Measurements from ENCODE around the gene GIMAP6.
"Not testable (repeated sequence)": the region's sequence is repeated elsewhere in the genome, so short reads cannot be mapped to it uniquely, and the experiment has no call there.

GIMAP6 gene

GRCh38 chr7:150645259-150646020 lies 13.3 kb upstream of the GIMAP6 start:
- DNase-seq (ENCODE audit: low read depth), result no peak

GRCh38 chr7:150642926-150643325 lies 10.7 kb upstream of the GIMAP6 start:
- no peak for DNase-seq (ENCODE audit: low read depth)

GRCh38 chr7:150641854-150642253 lies 9.7 kb upstream of the GIMAP6 start:
- DNase-seq (ENCODE audit: low read depth), result no peak

- DNase-seq (ENCODE audit: low read depth), result no peak
Measured at GRCh38 chr7:150633926-150634325, 1.7 kb upstream of the GIMAP6 start.

- DNase-seq (ENCODE audit: low read depth), result no peak
Measured at GRCh38 chr7:150631084-150631826, 930 bp downstream of the GIMAP6 start.

- no peak for DNase-seq (ENCODE audit: low read depth)
Measured at GRCh38 chr7:150629347-150629746, 2.8 kb downstream of the GIMAP6 start.

- DNase-seq (ENCODE audit: low read depth), result no peak
Measured at GRCh38 chr7:150627959-150628358, 4.2 kb downstream of the GIMAP6 start.

- DNase-seq (ENCODE audit: low read depth), result no peak
Measured at GRCh38 chr7:150626696-150627095, 5.5 kb downstream of the GIMAP6 start.

GRCh38 chr7:150621376-150621775 lies 10.8 kb downstream of the GIMAP6 start:
- no peak for DNase-seq (ENCODE audit: low read depth)

GRCh38 chr7:150620617-150621371 lies 11.4 kb downstream of the GIMAP6 start:
- DNase-seq (ENCODE audit: low read depth), result no peak

- DNase-seq (ENCODE audit: low read depth), result no peak
Measured at GRCh38 chr7:150620061-150620460, 12.1 kb downstream of the GIMAP6 start.

GRCh38 chr7:150615221-150615755 lies 16.9 kb downstream of the GIMAP6 start:
- DNase-seq (ENCODE audit: low read depth), result not testable (repeated sequence)

- DNase-seq (ENCODE audit: low read depth), result not testable (repeated sequence)
Measured at GRCh38 chr7:150614426-150614825, 17.8 kb downstream of the GIMAP6 start.

- DNase-seq (ENCODE audit: low read depth), result no peak
Measured at GRCh38 chr7:150613880-150614279, 18.3 kb downstream of the GIMAP6 start.

GRCh38 chr7:150612925-150613324 lies 19.3 kb downstream of the GIMAP6 start:
- no peak for DNase-seq (ENCODE audit: low read depth)

- no peak for DNase-seq (ENCODE audit: low read depth)
Measured at GRCh38 chr7:150610233-150610632, 22.0 kb downstream of the GIMAP6 start.

- DNase-seq (ENCODE audit: low read depth), result not testable (repeated sequence)
Measured at GRCh38 chr7:150603600-150603999, 28.6 kb downstream of the GIMAP6 start.

- no peak for DNase-seq (ENCODE audit: low read depth)
Measured at GRCh38 chr7:150595361-150595760, 36.8 kb downstream of the GIMAP6 start.

GRCh38 chr7:150594805-150595204 lies 37.4 kb downstream of the GIMAP6 start:
- no peak for DNase-seq (ENCODE audit: low read depth)

GRCh38 chr7:150587551-150587950 lies 44.6 kb downstream of the GIMAP6 start:
- no peak for DNase-seq (ENCODE audit: low read depth)

GRCh38 chr7:150586785-150587152 lies 45.4 kb downstream of the GIMAP6 start:
- no peak for DNase-seq (ENCODE audit: low read depth)

- no peak for DNase-seq (ENCODE audit: low read depth)
Measured at GRCh38 chr7:150586068-150586784, 46.0 kb downstream of the GIMAP6 start.
